ENCODE data around the gene ALPI.
A peak's percentile ranks its signal among the peaks of the same experiment; 100 is the strongest.
"Not testable (repeated sequence)": the region's sequence is repeated elsewhere in the genome, so short reads cannot be mapped to it uniquely, and the experiment has no call there.

ALPI gene

DNA sequence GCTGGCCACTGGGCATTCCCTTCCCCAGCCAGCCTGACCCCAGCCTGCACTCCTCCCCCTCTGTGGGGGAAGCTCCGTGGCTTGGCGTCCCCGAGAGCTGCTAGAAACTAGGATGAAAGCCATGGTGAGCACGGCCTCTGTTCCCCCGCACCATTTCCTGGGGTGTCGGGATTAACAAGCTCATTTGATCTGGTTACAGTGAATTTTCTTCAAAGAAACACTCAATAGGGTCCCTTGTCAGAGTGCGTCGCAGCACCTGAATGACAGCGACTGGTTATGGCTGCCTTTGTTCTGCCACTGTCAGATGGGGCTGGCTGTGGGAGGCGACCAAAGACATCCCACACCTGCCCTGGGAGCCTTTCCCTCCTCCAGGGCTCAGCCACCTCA, 7.7 kb upstream of the ALPI start:
- TF ChIP-seq ZBTB20 (tag by site-specific recombination; IDR thresholded peaks at IDR 0.05): no peak
- TF ChIP-seq ZNF600 (tag by site-specific recombination; IDR thresholded peaks at IDR 0.05): 0 out of 2 replicates have a peak, but pooled peaks have one; percentile 19
- no peak for TF ChIP-seq ZNF350 (tag by site-specific recombination; IDR thresholded peaks at IDR 0.05)
- Histone ChIP-seq H3K27ac (ENCODE audit: extremely low read depth, low read depth, low read length) (no peak overlapping the region), H3K9me3 (ENCODE audit: control insufficient read depth, insufficient read depth, low read depth, low read length) (no peaks in the 10 kb centered on the region), H3K36me3 (ENCODE audit: control insufficient read depth in 2 of 2, insufficient read depth in 1 of 2, low read length in 2 of 2) (no peaks in the 10 kb centered on the region), H3K4me3 (ENCODE audit: low read depth, low read length) (no peak overlapping the region), H3K4me1 (ENCODE audit: control insufficient read depth, insufficient read depth, low read length) (no peaks in the 10 kb centered on the region)
- CTCF ChIA-PET: interaction anchor here (2.3 to 4.0 kb wide), 4 partner anchors 26 to 74 kb away, joined by 7 to 77 read pairs (median 10); partner anchors contain the start of gene PRSS56
- POLR2A ChIA-PET: interaction anchor here (0.6 kb wide), 1 partner anchor 531 kb away, joined by 6 read pairs; no protein-coding TSS in a partner anchor

DNA sequence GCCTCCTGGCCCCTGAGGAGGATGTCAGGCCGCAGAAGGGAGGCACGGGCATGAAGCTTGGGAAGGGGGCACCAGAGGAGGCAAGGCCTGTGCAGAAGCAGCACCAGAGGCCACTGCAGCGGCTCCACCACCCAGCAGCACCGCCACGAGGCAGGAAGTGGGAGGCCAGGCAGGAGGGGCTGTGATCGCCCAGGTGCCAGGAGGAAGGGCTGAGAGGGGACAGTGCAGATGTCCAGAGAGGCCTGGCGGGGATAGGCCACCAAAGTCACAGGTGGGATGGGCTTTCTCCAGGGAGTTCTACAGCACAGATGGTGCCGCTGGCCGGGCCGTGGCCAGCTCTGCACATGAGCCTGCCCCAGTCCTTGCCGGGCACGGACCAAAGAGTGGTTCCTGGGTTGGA, 6.0 kb upstream of the ALPI start:
- H3K36me3 ChIP-seq (ENCODE audit: control insufficient read depth in 2 of 2, insufficient read depth in 1 of 2, low read length in 2 of 2): no peaks in the 10 kb centered on the region
- no peak overlapping the region for H3K27ac ChIP-seq (ENCODE audit: extremely low read depth, low read depth, low read length)
- H3K4me3 ChIP-seq (ENCODE audit: low read depth, low read length): no peak overlapping the region
- TF ChIP-seq ZNF426 (tag by site-specific recombination; IDR thresholded peaks at IDR 0.05) (no peak), SCRT1 (tag by site-specific recombination; IDR thresholded peaks at IDR 0.05; ENCODE audit: borderline replicate concordance) (no peak), OSR2 (tag by site-specific recombination; IDR thresholded peaks at IDR 0.05) (no peak), ZNF24 (tag by site-specific recombination; IDR thresholded peaks at IDR 0.05) (no peak), ZNF660 (tag by site-specific recombination; IDR thresholded peaks at IDR 0.05) (no peak), KLF9 (tag by site-specific recombination; IDR thresholded peaks at IDR 0.05; ENCODE audit: low read depth) (no peak), ZNF623 (tag by site-specific recombination; IDR thresholded peaks at IDR 0.05) (no peak), ZNF629 (tag by site-specific recombination; IDR thresholded peaks at IDR 0.05) (no peak), ZNF791 (tag by site-specific recombination; IDR thresholded peaks at IDR 0.05) (no peak), ZBTB21 (tag by site-specific recombination; IDR thresholded peaks at IDR 0.05) (no peak), ZBTB8A (tag by site-specific recombination; IDR thresholded peaks at IDR 0.05) (no peak), ZNF530 (tag by site-specific recombination; IDR thresholded peaks at IDR 0.05; ENCODE audit: low read depth) (no peak), GLI2 (tag by site-specific recombination; IDR thresholded peaks at IDR 0.05; ENCODE audit: borderline replicate concordance, low read depth) (no peak), SCRT2 (tag by site-specific recombination; IDR thresholded peaks at IDR 0.05) (no peak), GLIS2 (tag by site-specific recombination; IDR thresholded peaks at IDR 0.05) (no peak), ZFHX2 (tag by site-specific recombination; conservative IDR thresholded peaks at IDR 0.05) (no peak)
- TF ChIP-seq, protein P1, sequence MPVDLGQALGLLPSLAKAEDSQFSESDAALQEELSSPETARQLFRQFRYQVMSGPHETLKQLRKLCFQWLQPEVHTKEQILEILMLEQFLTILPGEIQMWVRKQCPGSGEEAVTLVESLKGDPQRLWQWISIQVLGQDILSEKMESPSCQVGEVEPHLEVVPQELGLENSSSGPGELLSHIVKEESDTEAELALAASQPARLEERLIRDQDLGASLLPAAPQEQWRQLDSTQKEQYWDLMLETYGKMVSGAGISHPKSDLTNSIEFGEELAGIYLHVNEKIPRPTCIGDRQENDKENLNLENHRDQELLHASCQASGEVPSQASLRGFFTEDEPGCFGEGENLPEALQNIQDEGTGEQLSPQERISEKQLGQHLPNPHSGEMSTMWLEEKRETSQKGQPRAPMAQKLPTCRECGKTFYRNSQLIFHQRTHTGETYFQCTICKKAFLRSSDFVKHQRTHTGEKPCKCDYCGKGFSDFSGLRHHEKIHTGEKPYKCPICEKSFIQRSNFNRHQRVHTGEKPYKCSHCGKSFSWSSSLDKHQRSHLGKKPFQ (tag by site-specific recombination; IDR thresholded peaks at IDR 0.05): no peak
- TF ChIP-seq, protein P2, sequence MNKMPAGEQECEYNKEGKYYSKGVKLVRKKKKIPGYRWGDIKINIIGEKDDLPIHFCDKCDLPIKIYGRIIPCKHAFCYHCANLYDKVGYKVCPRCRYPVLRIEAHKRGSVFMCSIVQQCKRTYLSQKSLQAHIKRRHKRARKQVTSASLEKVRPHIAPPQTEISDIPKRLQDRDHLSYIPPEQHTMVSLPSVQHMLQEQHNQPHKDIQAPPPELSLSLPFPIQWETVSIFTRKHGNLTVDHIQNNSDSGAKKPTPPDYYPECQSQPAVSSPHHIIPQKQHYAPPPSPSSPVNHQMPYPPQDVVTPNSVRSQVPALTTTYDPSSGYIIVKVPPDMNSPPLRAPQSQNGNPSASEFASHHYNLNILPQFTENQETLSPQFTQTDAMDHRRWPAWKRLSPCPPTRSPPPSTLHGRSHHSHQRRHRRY (tag by site-specific recombination; IDR thresholded peaks at IDR 0.05): no peak
- TF ChIP-seq, protein P3, sequence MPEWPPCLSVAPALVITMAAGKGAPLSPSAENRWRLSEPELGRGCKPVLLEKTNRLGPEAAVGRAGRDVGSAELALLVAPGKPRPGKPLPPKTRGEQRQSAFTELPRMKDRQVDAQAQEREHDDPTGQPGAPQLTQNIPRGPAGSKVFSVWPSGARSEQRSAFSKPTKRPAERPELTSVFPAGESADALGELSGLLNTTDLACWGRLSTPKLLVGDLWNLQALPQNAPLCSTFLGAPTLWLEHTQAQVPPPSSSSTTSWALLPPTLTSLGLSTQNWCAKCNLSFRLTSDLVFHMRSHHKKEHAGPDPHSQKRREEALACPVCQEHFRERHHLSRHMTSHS (tag by site-specific recombination; IDR thresholded peaks at IDR 0.05): no peak
- TF ChIP-seq, protein P4, sequence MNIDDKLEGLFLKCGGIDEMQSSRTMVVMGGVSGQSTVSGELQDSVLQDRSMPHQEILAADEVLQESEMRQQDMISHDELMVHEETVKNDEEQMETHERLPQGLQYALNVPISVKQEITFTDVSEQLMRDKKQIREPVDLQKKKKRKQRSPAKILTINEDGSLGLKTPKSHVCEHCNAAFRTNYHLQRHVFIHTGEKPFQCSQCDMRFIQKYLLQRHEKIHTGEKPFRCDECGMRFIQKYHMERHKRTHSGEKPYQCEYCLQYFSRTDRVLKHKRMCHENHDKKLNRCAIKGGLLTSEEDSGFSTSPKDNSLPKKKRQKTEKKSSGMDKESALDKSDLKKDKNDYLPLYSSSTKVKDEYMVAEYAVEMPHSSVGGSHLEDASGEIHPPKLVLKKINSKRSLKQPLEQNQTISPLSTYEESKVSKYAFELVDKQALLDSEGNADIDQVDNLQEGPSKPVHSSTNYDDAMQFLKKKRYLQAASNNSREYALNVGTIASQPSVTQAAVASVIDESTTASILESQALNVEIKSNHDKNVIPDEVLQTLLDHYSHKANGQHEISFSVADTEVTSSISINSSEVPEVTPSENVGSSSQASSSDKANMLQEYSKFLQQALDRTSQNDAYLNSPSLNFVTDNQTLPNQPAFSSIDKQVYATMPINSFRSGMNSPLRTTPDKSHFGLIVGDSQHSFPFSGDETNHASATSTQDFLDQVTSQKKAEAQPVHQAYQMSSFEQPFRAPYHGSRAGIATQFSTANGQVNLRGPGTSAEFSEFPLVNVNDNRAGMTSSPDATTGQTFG (tag by site-specific recombination; IDR thresholded peaks at IDR 0.05; ENCODE audit: borderline replicate concordance): no peak
- H3K9me3 ChIP-seq (ENCODE audit: control insufficient read depth, insufficient read depth, low read depth, low read length): no peaks in the 10 kb centered on the region
- ChIA-PET POLR2A (no interaction called here), CTCF (interaction anchor here (4.0 kb wide), 1 partner anchor 72 kb away, joined by 77 read pairs; the partner anchor contains the start of gene PRSS56)
- no peaks in the 10 kb centered on the region for H3K4me1 ChIP-seq (ENCODE audit: control insufficient read depth, insufficient read depth, low read length)

DNA sequence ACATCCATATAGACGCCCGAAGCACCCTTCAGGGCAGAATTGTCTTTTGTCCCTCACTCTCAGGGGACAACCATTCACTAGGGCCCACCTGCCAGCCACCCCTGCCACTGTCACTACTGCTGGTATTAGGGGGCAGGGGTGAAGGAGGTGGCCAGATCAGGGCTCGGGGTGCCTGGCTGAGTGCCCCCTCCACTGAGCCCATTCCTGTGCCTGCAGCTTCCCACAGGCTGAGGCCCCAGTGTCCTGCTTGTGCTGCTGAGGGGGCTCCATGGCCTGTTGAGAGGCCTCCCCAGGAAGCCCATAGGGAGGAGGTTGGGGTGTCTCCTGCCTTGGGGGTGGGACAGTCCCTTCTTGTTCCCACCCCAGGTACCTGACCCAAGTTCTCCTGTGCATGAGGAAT, 4.3 kb upstream of the ALPI start:
- H3K9me3 ChIP-seq (ENCODE audit: control insufficient read depth, insufficient read depth, low read depth, low read length); H3K27ac ChIP-seq (ENCODE audit: extremely low read depth, low read depth, low read length); H3K4me1 ChIP-seq (ENCODE audit: control insufficient read depth, insufficient read depth, low read length); POLR2A ChIA-PET; H3K4me3 ChIP-seq (ENCODE audit: low read depth, low read length); H3K36me3 ChIP-seq (ENCODE audit: control insufficient read depth in 2 of 2, insufficient read depth in 1 of 2, low read length in 2 of 2): not testable (repeated sequence)
- CTCF ChIA-PET: interaction anchor here (0.8 to 1.2 kb wide), 2 partner anchors 15 to 70 kb away, joined by 3 read pairs; no protein-coding TSS in a partner anchor
